ENCODE measurements around the gene NTM. TPM values are rescaled to one million over a fixed set of nuclear protein-coding genes. Genes with fewer than 3 reads are reported as not detected.

The NTM gene
- total RNA-seq, 1 experiment from 2014 or later = not detected

DNA sequence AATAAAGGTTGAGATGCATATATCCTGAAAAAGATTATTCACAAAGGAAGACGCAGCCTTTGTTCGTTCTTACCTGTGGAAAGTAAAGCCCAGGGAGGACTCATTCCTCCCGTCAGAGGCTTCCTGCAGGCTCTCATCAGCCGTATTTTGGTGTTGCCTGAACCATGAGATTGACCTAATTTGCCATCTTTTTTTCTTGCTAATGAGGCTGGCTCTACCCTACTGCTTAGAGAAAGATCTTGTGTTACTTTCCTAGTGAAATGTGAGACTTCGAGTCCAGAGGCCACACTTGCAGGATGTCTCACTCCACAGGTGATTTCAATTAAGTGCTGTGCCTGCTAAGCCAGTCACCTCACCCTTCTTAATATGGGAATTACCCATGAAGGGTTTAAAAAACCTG, 269.9 kb downstream of the NTM start:
- H3K4me3 ChIP-seq (replicated peaks in 1 of 2; ENCODE audit: low read depth in 1 of 2, low read length in 2 of 2) = no peak overlapping the region
- H3K4me2 ChIP-seq (ENCODE audit: low read length) = no peak overlapping the region
- no peaks in the 10 kb centered on the region for H3K4me1 ChIP-seq (ENCODE audit: control insufficient read depth in 1 of 2, insufficient read depth in 2 of 2, low read length in 2 of 2)
- BruUV-seq (replicated peaks) = no TSS peak
- ATAC-seq = no peak
- no peak for TF ChIP-seq JUND (IDR thresholded peaks at IDR 0.05)
- TF ChIP-seq YY1 (IDR thresholded peaks at IDR 0.05; ENCODE audit: extremely low read depth, insufficient replicate concordance, low read depth, low read length) = no peak
- TF ChIP-seq, protein P1, sequence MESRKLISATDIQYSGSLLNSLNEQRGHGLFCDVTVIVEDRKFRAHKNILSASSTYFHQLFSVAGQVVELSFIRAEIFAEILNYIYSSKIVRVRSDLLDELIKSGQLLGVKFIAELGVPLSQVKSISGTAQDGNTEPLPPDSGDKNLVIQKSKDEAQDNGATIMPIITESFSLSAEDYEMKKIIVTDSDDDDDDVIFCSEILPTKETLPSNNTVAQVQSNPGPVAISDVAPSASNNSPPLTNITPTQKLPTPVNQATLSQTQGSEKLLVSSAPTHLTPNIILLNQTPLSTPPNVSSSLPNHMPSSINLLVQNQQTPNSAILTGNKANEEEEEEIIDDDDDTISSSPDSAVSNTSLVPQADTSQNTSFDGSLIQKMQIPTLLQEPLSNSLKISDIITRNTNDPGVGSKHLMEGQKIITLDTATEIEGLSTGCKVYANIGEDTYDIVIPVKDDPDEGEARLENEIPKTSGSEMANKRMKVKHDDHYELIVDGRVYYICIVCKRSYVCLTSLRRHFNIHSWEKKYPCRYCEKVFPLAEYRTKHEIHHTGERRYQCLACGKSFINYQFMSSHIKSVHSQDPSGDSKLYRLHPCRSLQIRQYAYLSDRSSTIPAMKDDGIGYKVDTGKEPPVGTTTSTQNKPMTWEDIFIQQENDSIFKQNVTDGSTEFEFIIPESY (IDR thresholded peaks at IDR 0.05; ENCODE audit: extremely low read depth, insufficient replicate concordance, low read length) = no peak
- no peak for TF ChIP-seq FOSL1 (IDR thresholded peaks at IDR 0.05; ENCODE audit: low read depth)
- no peak for TF ChIP-seq SP1 (IDR thresholded peaks at IDR 0.05; ENCODE audit: low read depth)
- TF ChIP-seq, protein P2, sequence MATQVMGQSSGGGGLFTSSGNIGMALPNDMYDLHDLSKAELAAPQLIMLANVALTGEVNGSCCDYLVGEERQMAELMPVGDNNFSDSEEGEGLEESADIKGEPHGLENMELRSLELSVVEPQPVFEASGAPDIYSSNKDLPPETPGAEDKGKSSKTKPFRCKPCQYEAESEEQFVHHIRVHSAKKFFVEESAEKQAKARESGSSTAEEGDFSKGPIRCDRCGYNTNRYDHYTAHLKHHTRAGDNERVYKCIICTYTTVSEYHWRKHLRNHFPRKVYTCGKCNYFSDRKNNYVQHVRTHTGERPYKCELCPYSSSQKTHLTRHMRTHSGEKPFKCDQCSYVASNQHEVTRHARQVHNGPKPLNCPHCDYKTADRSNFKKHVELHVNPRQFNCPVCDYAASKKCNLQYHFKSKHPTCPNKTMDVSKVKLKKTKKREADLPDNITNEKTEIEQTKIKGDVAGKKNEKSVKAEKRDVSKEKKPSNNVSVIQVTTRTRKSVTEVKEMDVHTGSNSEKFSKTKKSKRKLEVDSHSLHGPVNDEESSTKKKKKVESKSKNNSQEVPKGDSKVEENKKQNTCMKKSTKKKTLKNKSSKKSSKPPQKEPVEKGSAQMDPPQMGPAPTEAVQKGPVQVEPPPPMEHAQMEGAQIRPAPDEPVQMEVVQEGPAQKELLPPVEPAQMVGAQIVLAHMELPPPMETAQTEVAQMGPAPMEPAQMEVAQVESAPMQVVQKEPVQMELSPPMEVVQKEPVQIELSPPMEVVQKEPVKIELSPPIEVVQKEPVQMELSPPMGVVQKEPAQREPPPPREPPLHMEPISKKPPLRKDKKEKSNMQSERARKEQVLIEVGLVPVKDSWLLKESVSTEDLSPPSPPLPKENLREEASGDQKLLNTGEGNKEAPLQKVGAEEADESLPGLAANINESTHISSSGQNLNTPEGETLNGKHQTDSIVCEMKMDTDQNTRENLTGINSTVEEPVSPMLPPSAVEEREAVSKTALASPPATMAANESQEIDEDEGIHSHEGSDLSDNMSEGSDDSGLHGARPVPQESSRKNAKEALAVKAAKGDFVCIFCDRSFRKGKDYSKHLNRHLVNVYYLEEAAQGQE (IDR thresholded peaks at IDR 0.05; ENCODE audit: low read depth) = no peak
- no peak for TF ChIP-seq CBX3 (IDR thresholded peaks at IDR 0.05; ENCODE audit: low read depth)
- no peak for TF ChIP-seq EGR1 (IDR thresholded peaks at IDR 0.05; ENCODE audit: low read depth)
- TF ChIP-seq POLR2AphosphoS5 (IDR thresholded peaks at IDR 0.05; ENCODE audit: low read depth, low read length) = no peak
- TF ChIP-seq, protein P3, sequence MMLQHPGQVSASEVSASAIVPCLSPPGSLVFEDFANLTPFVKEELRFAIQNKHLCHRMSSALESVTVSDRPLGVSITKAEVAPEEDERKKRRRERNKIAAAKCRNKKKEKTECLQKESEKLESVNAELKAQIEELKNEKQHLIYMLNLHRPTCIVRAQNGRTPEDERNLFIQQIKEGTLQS (IDR thresholded peaks at IDR 0.05) = no peak
- no peak for TF ChIP-seq SIN3A (IDR thresholded peaks at IDR 0.05; ENCODE audit: low read depth)
- intact Hi-C loops (cut with micrococcal nuclease) = no loop called here
- H3K9me2 ChIP-seq (ENCODE audit: insufficient read depth) = no peaks in the 10 kb centered on the region
- no peaks in the 10 kb centered on the region for H3K36me3 ChIP-seq (ENCODE audit: control insufficient read depth in 1 of 2, insufficient read depth in 2 of 2, low read length in 2 of 2)
- H3K9me3 ChIP-seq (ENCODE audit: control insufficient read depth in 1 of 2, insufficient read depth in 1 of 2, low read depth in 1 of 2, low read length in 2 of 2) = peaks cover 0 to 3% of the 10 kb centered on the region in 2 experiments; a peak in 2 of 4 replicates
- no peak for DNase-seq (ENCODE audit: low read depth, low spot score)
- no peak overlapping the region for H3K9ac ChIP-seq (ENCODE audit: low read length)
- RAD21 ChIA-PET (ENCODE audit: low non-redundant PET in 1 of 2, low total read pairs in 2 of 2, uncharacterized antibody in 2 of 2, unreplicated experiment in 2 of 2) = no interaction called here
- no peaks in the 10 kb centered on the region for H4K20me1 ChIP-seq (ENCODE audit: insufficient read depth)
- no peaks in the 10 kb centered on the region for H3K79me2 ChIP-seq (ENCODE audit: insufficient read depth, low read length)
- POLR2A ChIA-PET = no interaction called here
- H3K27me3 ChIP-seq (ENCODE audit: insufficient read depth, low read length) = no peaks in the 10 kb centered on the region
- no peak overlapping the region for H3K27ac ChIP-seq (ENCODE audit: low read depth, low read length)
- CTCF ChIA-PET = no interaction called here
- no peak overlapping the region for H2AFZ ChIP-seq (ENCODE audit: low read depth, low read length, poor library complexity, severe bottlenecking)

All from HCT116 (cell line).